GM19397 (cell line): ENCODE results near the gene DUSP28.

Experiments
- ATAC-seq: cut with Tn5 transposase; IDR thresholded peaks from one replicate; pipeline ENCODE4 v1.9.1; 2021; ENCODE audit warnings: mild to moderate bottlenecking, moderate library complexity; ENCODE audit not compliant: unreplicated experiment

The DUSP28 gene

GRCh38 chr2:240596491-240596931 is 36.4 kb downstream of the DUSP28 start:
- ATAC-seq, result no peak

DNA sequence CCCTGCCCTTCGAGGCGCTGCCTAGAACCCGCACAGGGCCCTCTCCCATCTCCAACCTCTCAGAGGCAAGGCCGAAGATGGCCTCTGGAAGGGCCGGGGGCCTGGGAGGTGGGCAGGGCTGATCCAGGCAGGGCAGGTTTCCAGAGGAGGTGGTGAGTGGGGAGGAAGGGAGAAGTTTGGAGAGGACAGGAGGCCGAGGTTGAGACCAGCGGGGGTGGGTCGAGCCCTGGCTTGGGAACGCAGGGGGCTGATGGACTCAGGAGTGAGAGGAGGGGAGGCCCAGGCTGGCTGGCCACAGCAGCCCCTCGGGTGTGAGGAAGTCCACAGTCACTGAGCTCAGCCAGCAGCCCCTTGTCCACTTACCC is 36.9 kb downstream of the DUSP28 start:
- ATAC-seq, result no peak

- no peak for ATAC-seq
Observed at GRCh38 chr2:240597419-240598181, 37.4 kb downstream of the DUSP28 start.

- ATAC-seq, result no peak
Observed at GRCh38 chr2:240598311-240598911, 38.3 kb downstream of the DUSP28 start.

DNA sequence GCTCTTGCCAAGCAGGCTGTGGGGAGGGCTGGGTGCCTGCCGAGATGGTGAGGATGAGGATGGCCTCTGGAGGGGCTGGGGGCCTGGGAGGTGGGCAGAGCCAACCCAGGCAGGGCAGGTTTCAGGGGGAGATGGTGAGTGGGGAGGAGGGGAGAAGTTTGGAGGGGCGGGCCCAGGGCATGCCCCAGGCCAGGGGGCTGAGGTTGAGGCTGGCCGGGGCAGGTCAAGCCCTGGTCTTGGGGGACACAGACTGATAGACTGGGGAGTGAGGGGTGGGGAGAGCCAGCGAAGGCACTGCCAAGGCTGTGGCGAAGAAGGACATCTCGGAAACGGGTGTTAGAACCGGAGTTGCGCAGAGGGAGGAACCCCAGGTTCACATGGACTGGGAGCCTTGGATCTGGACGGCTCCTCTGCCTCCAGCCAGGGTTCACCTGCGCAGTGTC is 39.0 kb downstream of the DUSP28 start:
- ATAC-seq, result no peak

- ATAC-seq, result no peak
Observed at GRCh38 chr2:240600451-240600961, 40.3 kb downstream of the DUSP28 start.

- no peak for ATAC-seq
Observed at GRCh38 chr2:240601061-240601830, 41.1 kb downstream of the DUSP28 start.

DNA sequence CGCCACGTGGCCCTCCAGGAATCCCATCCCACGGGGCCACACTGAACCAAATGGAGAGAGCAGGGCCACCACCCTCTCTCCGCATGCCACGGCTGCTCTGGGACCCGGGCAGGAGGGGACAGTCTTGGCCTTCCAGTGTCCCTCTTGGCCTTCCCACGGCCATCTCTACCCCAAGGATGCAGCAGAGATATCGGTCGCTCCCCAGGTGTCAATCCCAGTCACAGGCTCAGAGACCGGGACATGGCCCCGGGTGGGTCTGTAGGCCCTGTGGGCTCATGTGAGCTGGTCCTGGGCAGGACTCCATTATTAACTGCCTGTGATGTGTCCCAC is 41.6 kb downstream of the DUSP28 start:
- no peak for ATAC-seq

DNA sequence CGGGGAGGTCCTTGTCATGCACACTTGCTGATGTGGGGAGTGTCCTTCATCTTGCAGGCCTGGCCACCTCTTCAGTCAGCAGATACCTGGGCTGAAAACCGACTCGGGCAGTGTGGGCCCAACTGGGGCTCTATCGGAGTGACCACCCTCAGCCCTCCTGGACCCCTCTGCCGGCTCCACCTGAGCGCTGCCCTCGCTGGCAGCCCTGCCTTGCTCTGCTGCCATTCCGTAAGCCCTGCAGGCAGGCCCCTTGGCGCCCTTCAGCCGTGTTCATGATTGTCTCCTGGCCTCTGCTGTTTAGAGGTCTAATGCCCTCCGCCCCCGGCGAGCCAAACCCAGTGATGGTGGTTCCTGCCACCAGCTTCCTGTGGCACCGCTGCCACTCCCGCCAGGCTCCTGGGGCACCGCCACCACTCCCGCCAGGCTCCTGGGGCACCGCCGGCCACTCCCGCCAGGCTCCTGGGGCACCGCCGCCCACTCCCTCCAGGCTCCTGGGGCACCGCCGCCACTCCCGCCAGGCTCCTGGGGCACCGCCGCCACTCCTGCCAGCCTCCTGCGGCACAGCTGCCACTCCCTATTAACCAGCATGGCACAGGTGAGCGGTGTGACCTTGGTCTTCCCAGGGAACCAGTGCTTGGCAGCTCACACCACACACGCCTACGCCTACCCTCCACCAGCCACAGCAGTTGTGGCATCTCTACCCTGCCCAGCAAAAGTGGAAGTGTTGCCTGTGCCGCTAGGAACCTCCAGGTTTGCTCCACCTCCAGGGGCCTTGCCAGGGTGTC is 42.3 kb downstream of the DUSP28 start:
- no peak for ATAC-seq

- no peak for ATAC-seq
Observed at GRCh38 chr2:240603081-240603835, 43.1 kb downstream of the DUSP28 start.

GRCh38 chr2:240603846-240604245 is 43.7 kb downstream of the DUSP28 start:
- no peak for ATAC-seq

DNA sequence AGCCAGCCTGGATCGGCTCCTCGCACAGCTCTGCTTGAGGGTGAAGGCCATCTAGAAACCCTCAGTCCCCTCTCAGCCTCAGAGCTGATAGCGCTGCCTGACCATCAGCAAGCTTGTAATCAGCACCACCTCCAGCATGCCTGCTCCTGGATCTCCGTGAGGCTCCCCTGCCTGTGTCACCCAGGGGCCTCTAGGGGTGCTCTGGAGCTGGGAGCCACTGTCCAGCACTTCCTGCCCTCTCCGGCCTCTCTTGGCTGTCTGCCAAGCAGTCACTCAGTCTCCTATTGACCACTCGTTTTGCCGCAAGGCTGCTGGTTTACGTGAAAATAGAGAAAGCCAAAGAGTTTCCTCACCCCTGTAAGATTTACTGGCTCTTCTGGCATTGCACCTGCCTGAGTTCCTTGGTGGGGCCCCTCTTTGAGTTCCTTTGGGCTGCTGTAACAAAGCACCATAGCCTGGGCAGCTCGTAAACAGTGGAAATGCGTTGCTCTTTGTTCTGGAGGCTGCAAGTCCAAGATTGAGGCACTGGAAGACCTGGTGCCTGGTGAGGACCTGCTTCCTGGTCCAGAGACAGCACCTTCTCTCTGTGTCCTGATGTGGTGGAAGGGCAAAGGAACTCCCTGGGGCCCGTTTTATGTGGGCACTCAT is 44.3 kb downstream of the DUSP28 start:
- no peak for ATAC-seq

DNA sequence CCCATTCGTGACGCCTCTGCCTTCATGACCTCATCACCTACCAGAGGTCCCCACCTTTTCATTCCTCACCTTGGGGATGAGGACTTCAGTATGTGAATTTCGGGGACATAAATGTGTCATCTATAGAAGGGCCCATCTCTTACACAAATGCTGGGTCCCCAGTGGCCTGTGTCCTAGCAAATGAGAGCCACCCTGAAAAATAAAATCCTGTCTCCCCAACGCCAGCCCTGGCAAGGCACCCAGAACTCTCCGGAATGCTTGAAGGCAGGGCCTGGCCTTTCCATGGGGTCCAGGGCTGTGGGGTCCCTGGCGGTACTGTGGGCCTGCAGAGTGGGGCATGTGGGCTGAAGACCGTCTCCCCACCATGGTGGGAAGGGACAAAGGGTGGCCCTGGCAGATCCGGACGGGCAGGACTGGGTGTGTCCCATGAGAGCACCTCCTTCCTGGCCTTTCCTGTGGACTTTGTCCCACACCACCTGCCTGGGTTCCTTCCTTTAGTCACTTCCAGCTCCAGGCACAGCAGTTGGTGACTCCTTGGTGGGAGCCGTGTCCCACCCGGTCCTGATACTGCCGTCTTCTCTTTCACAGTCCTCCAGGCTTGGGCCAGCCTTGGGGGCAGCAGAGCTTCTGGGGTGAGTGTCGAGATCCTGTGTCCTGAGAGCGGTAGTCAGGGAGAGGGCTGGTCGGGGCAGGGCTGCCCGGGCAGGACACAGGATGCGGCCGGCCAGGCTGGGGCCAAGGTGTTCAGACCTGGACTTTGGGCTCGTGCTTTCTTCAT is 45.0 kb downstream of the DUSP28 start:
- no peak for ATAC-seq

DNA sequence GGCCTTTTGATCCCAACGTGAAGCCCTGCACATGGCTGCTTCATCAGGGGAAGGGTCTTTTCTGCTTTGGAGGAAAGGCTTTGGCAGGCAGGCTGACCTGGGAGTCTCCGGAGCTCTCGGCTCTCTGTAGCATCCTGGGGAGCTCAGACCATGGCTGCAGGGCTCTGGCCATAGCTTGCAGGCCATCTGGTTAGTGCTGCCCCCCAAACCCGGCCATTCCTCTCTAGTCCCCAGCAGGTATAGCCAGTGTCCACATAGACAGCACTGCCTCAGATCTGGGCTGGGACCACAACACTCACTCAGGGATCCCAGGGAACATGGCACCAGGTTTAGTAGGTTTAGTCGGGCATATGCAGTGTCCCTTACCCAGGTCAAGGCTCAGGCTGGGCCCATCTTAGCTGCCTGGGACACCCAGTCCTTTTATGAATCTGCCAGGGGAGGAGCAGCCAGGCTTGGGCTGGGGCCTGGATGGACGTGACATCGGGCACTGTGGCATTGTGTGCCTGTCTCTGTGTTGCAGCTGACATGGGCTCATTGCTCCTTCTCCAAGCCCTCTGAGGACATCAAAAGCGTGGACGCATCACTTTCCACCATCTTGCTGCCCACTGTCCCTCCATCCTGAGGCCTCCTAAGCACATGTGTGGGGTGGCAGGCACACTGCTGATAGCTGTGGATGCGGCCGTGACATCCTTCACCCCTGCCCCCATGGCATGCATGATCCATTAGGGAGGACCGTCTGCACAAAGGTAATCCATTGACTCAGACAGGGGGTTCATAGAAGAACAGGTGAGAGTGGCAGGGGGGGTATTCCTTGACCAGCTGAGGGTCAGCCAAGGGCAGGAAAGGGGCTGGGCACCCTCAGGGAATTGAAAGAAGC is 45.9 kb downstream of the DUSP28 start:
- no peak for ATAC-seq

DNA sequence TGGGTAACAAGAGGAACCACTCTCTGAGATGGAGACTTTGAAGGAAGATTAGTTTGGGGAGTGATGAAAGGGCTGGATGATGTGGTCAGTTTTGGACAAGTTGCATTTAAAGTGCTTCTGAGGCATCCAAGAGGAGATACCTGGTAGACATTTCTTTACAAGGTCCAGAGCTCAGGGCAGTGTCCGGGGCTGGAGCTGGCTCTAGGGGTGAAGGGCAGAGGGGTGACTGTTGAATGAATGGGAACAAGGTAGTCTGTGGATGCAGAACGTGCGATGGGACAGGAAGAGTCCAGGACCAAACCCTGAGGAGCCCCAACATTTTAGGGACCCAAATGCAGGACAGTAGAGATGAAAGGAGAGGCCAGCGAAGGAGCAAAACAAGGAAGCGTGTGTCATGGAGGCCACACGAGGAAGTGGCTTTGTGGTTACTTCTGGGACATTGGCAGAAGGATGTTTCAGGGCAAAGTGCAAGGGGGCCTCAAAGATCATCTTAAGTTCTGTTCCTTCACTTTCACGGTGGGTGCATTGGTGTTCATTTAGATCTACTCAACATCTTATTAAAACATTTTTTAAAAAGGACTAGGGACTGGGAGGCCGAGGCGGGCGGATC is 51.5 kb downstream of the DUSP28 start:
- no peak for ATAC-seq
